Neuronal stem cell (in vitro differentiated cells): Measurements from ENCODE around the gene ADAM12.
A peak's percentile ranks its signal among the peaks of the same experiment; 100 is the strongest.

Source experiments
- DNase-seq: peaks from one replicate; pipeline ENCODE4 v3.0.0-alpha.2; 2013; ENCODE audit warnings: low spot score
- H2AFZ ChIP-seq: one replicate; pipeline ENCODE4 v1.6.1; 2013; ENCODE audit warnings: mild to moderate bottlenecking, low read length, inconsistent platforms
- H2AK5ac ChIP-seq: 2 replicates; pipeline ENCODE4 v1.6.1; 2013; ENCODE audit warnings: low read depth, mild to moderate bottlenecking, inconsistent platforms, low read length, moderate library complexity, mixed read lengths
- H2BK120ac ChIP-seq: 2 replicates; pipeline ENCODE4 v1.6.1; 2013; ENCODE audit warnings: low read depth, mild to moderate bottlenecking, inconsistent platforms, low read length, moderate library complexity, mixed read lengths
- H2BK12ac ChIP-seq: one replicate; pipeline ENCODE4 v1.6.1; 2013; ENCODE audit warnings: low read length, inconsistent platforms
- H2BK15ac ChIP-seq: 2 replicates; pipeline ENCODE4 v1.6.1; 2013; ENCODE audit warnings: mild to moderate bottlenecking, low read length, inconsistent platforms, mixed read lengths
- H2BK5ac ChIP-seq: one replicate; pipeline ENCODE4 v1.6.1; 2013; ENCODE audit warnings: inconsistent platforms, mild to moderate bottlenecking, low read length, moderate library complexity
- H3K14ac ChIP-seq: one replicate; pipeline ENCODE4 v1.6.1; 2013; ENCODE audit warnings: low read length, inconsistent platforms
- H3K18ac ChIP-seq: 2 replicates; pipeline ENCODE4 v1.6.1; 2013; ENCODE audit warnings: low read length, inconsistent platforms
- H3K23ac ChIP-seq: 2 replicates; pipeline ENCODE4 v1.6.1; 2013; ENCODE audit warnings: low read depth, mild to moderate bottlenecking, mixed read lengths, low read length, inconsistent platforms; ENCODE audit not compliant: poor library complexity
- H3K27ac ChIP-seq: replicated peaks from 3 replicates; pipeline ENCODE4 v1.5.1; 2013; ENCODE audit warnings: low read length, inconsistent platforms
- H3K27me3 ChIP-seq, 3 experiments: 2 replicates each; pipeline ENCODE4 v1.6.1; 2013; ENCODE audit warnings: low read length in 3 of 3, mild to moderate bottlenecking in 2 of 3, inconsistent platforms in 1 of 3, low read depth in 1 of 3, mixed read lengths in 1 of 3, moderate library complexity in 1 of 3; ENCODE audit not compliant: control insufficient read depth in 3 of 3, insufficient read depth in 3 of 3
- H3K36me3 ChIP-seq, 2 donors: replicated peaks in 1 of 2; 2 replicates each; pipeline ENCODE4 v1.6.1; 2013; ENCODE audit warnings: low read length in 2 of 2; ENCODE audit not compliant: control insufficient read depth in 2 of 2, insufficient read depth in 2 of 2
- H3K4ac ChIP-seq: 2 replicates; pipeline ENCODE4 v1.6.1; 2013; ENCODE audit warnings: inconsistent platforms, mild to moderate bottlenecking, low read length, moderate library complexity
- H3K4me1 ChIP-seq, 2 donors: 1 replicate in 1 of 2; 2 replicates in 1 of 2; pipeline ENCODE4 v1.6.1; 2013; ENCODE audit warnings: low read length in 2 of 2, low read depth in 1 of 2; ENCODE audit not compliant: control insufficient read depth in 2 of 2, insufficient read depth in 1 of 2
- H3K4me2 ChIP-seq: one replicate; pipeline ENCODE4 v1.6.1; 2013; ENCODE audit warnings: mild to moderate bottlenecking, low read length, inconsistent platforms; ENCODE audit not compliant: insufficient read depth, poor library complexity, severe bottlenecking
- H3K4me3 ChIP-seq, 2 donors: 2 replicates each; pipeline ENCODE4 v1.5.1; 2013; ENCODE audit warnings: low read length in 2 of 2, mild to moderate bottlenecking in 2 of 2, inconsistent platforms in 1 of 2, moderate library complexity in 1 of 2
- H3K79me1 ChIP-seq: one replicate; pipeline ENCODE4 v1.6.1; 2013; ENCODE audit warnings: low read depth, mild to moderate bottlenecking, inconsistent platforms, low read length, moderate library complexity
- H3K9ac ChIP-seq: one replicate; pipeline ENCODE4 v1.6.1; 2013; ENCODE audit warnings: mild to moderate bottlenecking, low read depth, low read length, inconsistent platforms; ENCODE audit not compliant: poor library complexity
- H3K9me3 ChIP-seq, 2 donors: replicated peaks in 1 of 2; 2 replicates each; pipeline versions ENCODE3 to v1.6.1; 2013; ENCODE audit warnings: low read length in 2 of 2, mild to moderate bottlenecking in 2 of 2, inconsistent platforms in 1 of 2, low read depth in 1 of 2, mixed read lengths in 1 of 2, moderate library complexity in 1 of 2; ENCODE audit not compliant: control insufficient read depth in 2 of 2, insufficient read depth in 1 of 2
- H4K8ac ChIP-seq: one replicate; pipeline ENCODE4 v1.6.1; 2013; ENCODE audit warnings: low read depth, mild to moderate bottlenecking, inconsistent platforms, low read length, moderate library complexity
- H4K91ac ChIP-seq: one replicate; pipeline ENCODE4 v1.6.1; 2013; ENCODE audit warnings: low read length, low read depth, mild to moderate bottlenecking, inconsistent platforms; ENCODE audit not compliant: poor library complexity
- WGBS, 2 donors: extraction: QIAGEN DNeasy Blood & Tissue Kit; methylation state at CpG; one replicate each; pipeline ENCODE4 v1.1.7; 2013; ENCODE audit warnings: missing lambda C conversion rate in 2 of 2, mixed read lengths in 1 of 2; ENCODE audit not compliant: insufficient read length in 2 of 2, insufficient replicate concordance in 1 of 2; ENCODE audit errors: extremely low coverage in 2 of 2; 5-methylcytosine and 5-hydroxymethylcytosine counted together

Gene ADAM12

DNA sequence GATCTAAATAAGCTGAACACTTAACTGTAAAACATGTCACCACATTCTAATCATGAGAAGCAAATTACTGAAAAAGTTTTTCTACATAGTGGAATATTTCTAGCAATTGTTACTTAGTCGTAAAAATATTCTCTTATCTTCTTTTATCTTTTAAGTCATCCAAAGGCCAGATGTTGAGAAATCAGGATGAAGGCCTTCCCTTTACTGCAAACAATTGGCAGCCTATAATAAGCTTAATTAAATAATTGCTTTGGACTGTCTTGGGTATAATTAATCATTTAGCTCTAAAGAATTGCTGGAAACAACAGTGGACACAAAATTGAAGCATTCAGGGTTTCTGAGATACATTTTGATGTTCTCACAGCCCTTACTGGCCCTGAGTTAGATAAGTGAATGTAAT is 265.4 kb downstream of the ADAM12 start:
- no peak overlapping the region for H2BK12ac ChIP-seq
- H3K4ac ChIP-seq: no peak overlapping the region
- no CpG with 5 or more reads among the region's 1 CpG for WGBS, 2 donors
- H2BK5ac ChIP-seq: no peak overlapping the region
- no peak overlapping the region for H4K8ac ChIP-seq
- no peak overlapping the region for H2BK15ac ChIP-seq
- peaks cover 0 to 7% of the 10 kb centered on the region in 2 donors for H3K4me1 ChIP-seq
- no peak overlapping the region for H2AFZ ChIP-seq
- H3K36me3 ChIP-seq: no peaks in the 10 kb centered on the region
- H3K4me2 ChIP-seq: no peak overlapping the region
- H3K27ac ChIP-seq: no peak overlapping the region
- H3K14ac ChIP-seq: no peak overlapping the region
- H3K27me3 ChIP-seq: no peaks in the 10 kb centered on the region
- no peak overlapping the region for H3K18ac ChIP-seq
- no peak for DNase-seq
- no peak overlapping the region for H4K91ac ChIP-seq
- no peak overlapping the region for H2BK120ac ChIP-seq
- H2AK5ac ChIP-seq: no peak overlapping the region
- no peak overlapping the region for H3K23ac ChIP-seq
- H3K4me3 ChIP-seq: no peak overlapping the region
- H3K9me3 ChIP-seq: no peaks in the 10 kb centered on the region
- H3K79me1 ChIP-seq: no peaks in the 10 kb centered on the region
- no peak overlapping the region for H3K9ac ChIP-seq

DNA sequence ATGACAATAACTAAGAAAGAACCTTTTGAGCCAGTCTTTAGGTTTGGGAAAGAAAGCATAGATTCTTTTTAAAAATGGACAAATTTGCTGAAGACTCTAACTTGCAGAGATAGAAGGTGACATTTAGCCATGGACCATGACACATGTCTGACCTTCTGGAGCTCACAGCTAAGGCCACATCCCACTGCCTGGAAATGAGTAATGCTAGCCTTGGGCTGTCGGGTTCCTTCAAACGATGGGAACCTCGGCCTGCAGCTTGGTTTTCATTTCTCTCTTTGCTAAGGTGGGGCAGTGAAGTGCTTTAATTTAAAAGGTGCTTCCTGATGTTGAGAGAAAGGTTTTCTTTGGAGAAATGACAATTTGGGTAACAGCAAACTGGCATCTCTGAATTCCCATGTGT is 268.7 kb downstream of the ADAM12 start:
- Histone ChIP-seq H2BK5ac (no peak overlapping the region), H2BK12ac (no peak overlapping the region), H3K4me3 (no peak overlapping the region), H2AK5ac (no peak overlapping the region), H3K4me2 (no peak overlapping the region), H3K36me3 (no peaks in the 10 kb centered on the region), H3K27me3 (no peaks in the 10 kb centered on the region), H3K79me1 (no peaks in the 10 kb centered on the region), H4K8ac (no peak overlapping the region), H2BK120ac (no peak overlapping the region), H3K9me3 (peaks cover 0 to 5% of the 10 kb centered on the region in 2 donors), H2AFZ (no peak overlapping the region), H3K14ac (no peak overlapping the region), H3K4ac (peak overlapping the region; percentile 69), H3K4me1 (peaks cover 3 to 21% of the 10 kb centered on the region in 2 donors), H3K23ac (no peak overlapping the region), H3K9ac (no peak overlapping the region), H2BK15ac (no peak overlapping the region), H3K27ac (no peak overlapping the region), H3K18ac (no peak overlapping the region), H4K91ac (no peak overlapping the region)
- DNase-seq: no peak
- no CpG with 5 or more reads among the region's 3 CpGs for WGBS, 2 donors

DNA sequence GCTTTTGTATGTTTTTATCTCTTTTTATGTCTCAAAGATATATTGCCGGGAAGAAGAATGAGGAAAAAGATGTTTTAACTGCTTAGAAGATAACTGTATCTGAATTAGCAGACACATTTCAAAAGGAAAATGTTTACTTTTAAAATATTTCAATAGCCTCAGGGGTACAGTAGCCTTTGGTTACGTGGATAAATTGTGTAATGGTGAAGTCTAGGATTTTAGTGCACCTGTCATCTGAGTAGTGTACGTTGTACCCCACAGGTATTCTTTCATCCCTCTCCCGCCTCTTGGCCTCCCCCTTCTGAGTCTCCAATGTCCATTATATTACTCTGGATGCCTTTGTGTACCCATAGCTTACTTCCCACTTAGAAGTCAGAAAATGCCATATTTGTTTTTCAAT is 269.8 kb downstream of the ADAM12 start:
- no peak overlapping the region for H3K4me3 ChIP-seq
- H2BK120ac ChIP-seq: no peak overlapping the region
- peaks cover 3 to 17% of the 10 kb centered on the region in 2 donors for H3K4me1 ChIP-seq
- H3K27me3 ChIP-seq: no peaks in the 10 kb centered on the region
- no peak overlapping the region for H3K4me2 ChIP-seq
- H3K18ac ChIP-seq: no peak overlapping the region
- H3K79me1 ChIP-seq: no peaks in the 10 kb centered on the region
- H3K9me3 ChIP-seq: peaks cover 0 to 5% of the 10 kb centered on the region in 2 donors
- H2BK15ac ChIP-seq: no peak overlapping the region
- H2AFZ ChIP-seq: no peak overlapping the region
- H2BK12ac ChIP-seq: no peak overlapping the region
- H3K23ac ChIP-seq: no peak overlapping the region
- WGBS, 2 donors: no CpG with 5 or more reads among the region's 4 CpGs
- H4K8ac ChIP-seq: no peak overlapping the region
- no peak overlapping the region for H3K14ac ChIP-seq
- DNase-seq: no peak
- no peak overlapping the region for H2AK5ac ChIP-seq
- no peak overlapping the region for H4K91ac ChIP-seq
- H2BK5ac ChIP-seq: no peak overlapping the region
- no peak overlapping the region for H3K4ac ChIP-seq
- no peak overlapping the region for H3K9ac ChIP-seq
- H3K36me3 ChIP-seq: no peaks in the 10 kb centered on the region
- H3K27ac ChIP-seq: no peak overlapping the region

DNA sequence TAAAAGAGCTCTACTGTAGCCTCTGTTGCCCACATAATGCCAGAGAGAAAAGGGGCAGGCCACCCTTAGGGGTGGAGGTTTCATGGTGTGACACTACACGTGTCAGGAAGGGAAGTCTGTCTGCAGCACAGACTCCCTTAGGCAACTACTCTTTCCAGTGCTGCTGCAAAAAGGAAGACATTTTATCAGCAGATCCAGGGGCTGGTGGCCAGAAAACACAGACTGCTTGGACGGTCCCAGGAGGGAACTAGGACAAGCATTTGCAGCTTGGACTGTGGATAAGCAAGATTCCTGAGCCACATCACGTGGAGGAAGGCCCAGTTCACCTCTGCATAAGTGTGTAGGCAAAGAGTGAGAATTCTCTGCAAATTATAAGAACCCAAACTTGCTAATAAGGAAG is 271.1 kb downstream of the ADAM12 start:
- H3K4ac ChIP-seq: no peak overlapping the region
- no peaks in the 10 kb centered on the region for H3K79me1 ChIP-seq
- no peak overlapping the region for H3K9ac ChIP-seq
- WGBS, 2 donors: no CpG with 5 or more reads among the region's 3 CpGs
- no peak overlapping the region for H2BK5ac ChIP-seq
- no peak overlapping the region for H4K91ac ChIP-seq
- peaks cover 3 to 14% of the 10 kb centered on the region in 2 donors for H3K4me1 ChIP-seq
- no peak for DNase-seq
- H2BK15ac ChIP-seq: no peak overlapping the region
- H4K8ac ChIP-seq: no peak overlapping the region
- no peak overlapping the region for H3K4me2 ChIP-seq
- no peaks in the 10 kb centered on the region for H3K27me3 ChIP-seq
- no peak overlapping the region for H2AK5ac ChIP-seq
- H2AFZ ChIP-seq: no peak overlapping the region
- no peak overlapping the region for H3K18ac ChIP-seq
- H2BK12ac ChIP-seq: no peak overlapping the region
- H3K9me3 ChIP-seq: peaks cover 0 to 5% of the 10 kb centered on the region in 2 donors
- no peak overlapping the region for H2BK120ac ChIP-seq
- H3K23ac ChIP-seq: no peak overlapping the region
- H3K36me3 ChIP-seq: no peaks in the 10 kb centered on the region
- no peak overlapping the region for H3K4me3 ChIP-seq
- H3K14ac ChIP-seq: no peak overlapping the region
- H3K27ac ChIP-seq: no peak overlapping the region
